HepG2 (cell line): ENCODE data around the gene C5AR2. TPM values are rescaled to one million over a fixed set of nuclear protein-coding genes. Genes with fewer than 3 reads are reported as not detected.
A peak's percentile ranks its signal among the peaks of the same experiment; 100 is the strongest.

Source experiments
- ATF4 ChIP-seq, 2 experiments: fragments of 450-650 bp in 1 of 2; sonication (generic) in 1 of 2; formaldehyde crosslinking; IDR thresholded peaks; 2 replicates each; pipeline versions ENCODE4 v1.5.0 to v1.8.0; 2020 to 2022; ENCODE audit warnings: mild to moderate bottlenecking in 1 of 2, missing genetic modification reagents in 1 of 2
- ATF6 ChIP-seq: sonication (generic); formaldehyde crosslinking; conservative IDR thresholded peaks from 2 replicates; pipeline ENCODE4 v1.4.0; 2020; ENCODE audit warnings: missing genetic modification reagents
- HINFP ChIP-seq: sonication (generic); formaldehyde crosslinking; IDR thresholded peaks from 2 replicates; pipeline ENCODE4 v1.4.0; 2020; ENCODE audit warnings: low read depth, mild to moderate bottlenecking, missing genetic modification reagents
- HOXA5 ChIP-seq: sonication (generic); formaldehyde crosslinking; IDR thresholded peaks from 2 replicates; pipeline ENCODE4 v1.4.0; 2020; ENCODE audit warnings: missing genetic modification reagents
- HOXA7 ChIP-seq: sonication (generic); formaldehyde crosslinking; IDR thresholded peaks from 2 replicates; pipeline ENCODE4 v1.8.1; 2022; ENCODE audit warnings: mild to moderate bottlenecking, missing genetic modification reagents, moderate library complexity
- MEF2D ChIP-seq: sonication (generic); formaldehyde crosslinking; IDR thresholded peaks from 2 replicates; pipeline ENCODE4 v1.5.1; 2020; ENCODE audit warnings: mild to moderate bottlenecking, missing genetic modification reagents
- MIER2 ChIP-seq: IDR thresholded peaks from 2 replicates; pipeline ENCODE4 v1.6.1; 2016; ENCODE audit warnings: missing biosample characterization, missing genetic modification reagents
- MTA3 ChIP-seq: sonication (generic); formaldehyde crosslinking; IDR thresholded peaks from 2 replicates; pipeline ENCODE4 v1.4.0; 2020; ENCODE audit warnings: missing genetic modification reagents
- NFIC ChIP-seq: IDR thresholded peaks from 2 replicates; pipeline ENCODE4 v1.6.1; 2012; ENCODE audit warnings: mild to moderate bottlenecking, low read length, inconsistent platforms
- SMAD9 ChIP-seq: sonication (generic); formaldehyde crosslinking; IDR thresholded peaks from 2 replicates; pipeline ENCODE4 v1.5.1; 2020; ENCODE audit warnings: mild to moderate bottlenecking, missing genetic modification reagents
- SNAPC2 ChIP-seq: sonication (generic); formaldehyde crosslinking; IDR thresholded peaks from 2 replicates; pipeline ENCODE4 v1.8.1; 2022; ENCODE audit warnings: mild to moderate bottlenecking, missing genetic modification reagents
- TAF1 ChIP-seq: sonication (generic); formaldehyde crosslinking; IDR thresholded peaks from 2 replicates; pipeline ENCODE4 v1.4.0; 2020; ENCODE audit warnings: missing genetic modification reagents
- ZGPAT ChIP-seq: IDR thresholded peaks from 2 replicates; pipeline ENCODE4 v1.6.1; 2016; ENCODE audit warnings: mild to moderate bottlenecking
- ZNF180 ChIP-seq: sonication (generic); formaldehyde crosslinking; IDR thresholded peaks from 2 replicates; pipeline ENCODE4 v1.4.0; 2020; ENCODE audit warnings: low read depth, missing genetic modification reagents, borderline replicate concordance
- ZNF207 ChIP-seq: fragments of 450-650 bp; IDR thresholded peaks from 2 replicates; pipeline ENCODE4 v1.6.1; 2016; ENCODE audit warnings: antibody characterized with exemption, borderline replicate concordance
- ZNF317 ChIP-seq: sonication (generic); formaldehyde crosslinking; IDR thresholded peaks from 2 replicates; pipeline ENCODE4 v1.5.0; 2020; ENCODE audit warnings: mild to moderate bottlenecking, missing genetic modification reagents
- ZNF326 ChIP-seq: sonication (generic); formaldehyde crosslinking; IDR thresholded peaks from 2 replicates; pipeline ENCODE4 v1.4.0; 2020; ENCODE audit warnings: missing genetic modification reagents, borderline replicate concordance
- ZNF496 ChIP-seq: sonication (generic); formaldehyde crosslinking; IDR thresholded peaks from 2 replicates; pipeline ENCODE4 v1.8.1; 2023; ENCODE audit warnings: mild to moderate bottlenecking, moderate library complexity, missing genetic modification reagents; ENCODE audit not compliant: insufficient replicate concordance
- ZNF777 ChIP-seq: sonication (generic); formaldehyde crosslinking; IDR thresholded peaks from 2 replicates; pipeline ENCODE4 v1.4.0; 2020; ENCODE audit warnings: missing genetic modification reagents
- ZZZ3 ChIP-seq: sonication (generic); formaldehyde crosslinking; IDR thresholded peaks from 2 replicates; pipeline ENCODE4 v1.4.0; 2020; ENCODE audit warnings: missing genetic modification reagents, mild to moderate bottlenecking, borderline replicate concordance
- polyA plus RNA-seq, 8 experiments: library from polyadenylated mRNA; depleted of rRNA in 3 of 8; stranded (reverse) in 7 of 8; unstranded in 1 of 8; fragments of >200 nt; fragmentation: Illumina TruSeq in 4 of 8; extraction: Trizol in 4 of 8; gene quantifications; 2 replicates each; pipeline versions ENCODE4 v1.2.1 to v1.2.3, GENCODE V29; 2011 to 2016; ENCODE audit warnings: low read depth in 4 of 8, missing spikeins in 1 of 8, mixed read lengths in 1 of 8; ENCODE audit not compliant: insufficient read depth in 1 of 8
- total RNA-seq, 5 experiments: library from RNA; depleted of rRNA; stranded (reverse); fragments of >200 nt; fragmentation: Illumina TruSeq; extraction: Trizol; gene quantifications; 2 replicates each; pipeline ENCODE4 v1.2.3, GENCODE V29; 2016; ENCODE audit warnings: low read depth in 1 of 5
- TF ChIP-seq, protein P1 (sequence below): sonication (generic); formaldehyde crosslinking; IDR thresholded peaks from 2 replicates; pipeline ENCODE4 v1.4.0; 2020; ENCODE audit warnings: missing genetic modification reagents
- TF ChIP-seq, protein P2 (sequence below): sonication (generic); formaldehyde crosslinking; IDR thresholded peaks from 2 replicates; pipeline ENCODE4 v1.8.1; 2023; ENCODE audit warnings: missing genetic modification reagents, inconsistent platforms, borderline replicate concordance

Gene C5AR2
- total and polyA plus RNA-seq, 2 of the 13 experiments (the other 11 are each of a cell fraction or from before 2014, with no cell fraction given) = 0.09 to 0.24 TPM

- TF ChIP-seq HINFP (CRISPR knock-in tag) = 0 out of 2 replicates have a peak, but pooled peaks have one; percentile 38
- no peak for TF ChIP-seq ZNF777 (CRISPR knock-in tag)
- no peak for TF ChIP-seq NFIC
- no peak for TF ChIP-seq MTA3
- TF ChIP-seq TAF1 (CRISPR knock-in tag) = no peak
- TF ChIP-seq, protein P1, sequence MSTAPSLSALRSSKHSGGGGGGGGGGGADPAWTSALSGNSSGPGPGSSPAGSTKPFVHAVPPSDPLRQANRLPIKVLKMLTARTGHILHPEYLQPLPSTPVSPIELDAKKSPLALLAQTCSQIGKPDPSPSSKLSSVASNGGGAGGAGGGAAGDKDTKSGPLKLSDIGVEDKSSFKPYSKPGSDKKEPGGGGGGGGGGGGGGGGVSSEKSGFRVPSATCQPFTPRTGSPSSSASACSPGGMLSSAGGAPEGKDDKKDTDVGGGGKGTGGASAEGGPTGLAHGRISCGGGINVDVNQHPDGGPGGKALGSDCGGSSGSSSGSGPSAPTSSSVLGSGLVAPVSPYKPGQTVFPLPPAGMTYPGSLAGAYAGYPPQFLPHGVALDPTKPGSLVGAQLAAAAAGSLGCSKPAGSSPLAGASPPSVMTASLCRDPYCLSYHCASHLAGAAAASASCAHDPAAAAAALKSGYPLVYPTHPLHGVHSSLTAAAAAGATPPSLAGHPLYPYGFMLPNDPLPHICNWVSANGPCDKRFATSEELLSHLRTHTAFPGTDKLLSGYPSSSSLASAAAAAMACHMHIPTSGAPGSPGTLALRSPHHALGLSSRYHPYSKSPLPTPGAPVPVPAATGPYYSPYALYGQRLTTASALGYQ = no peak
- no peak for TF ChIP-seq ATF6 (CRISPR knock-in tag)
- no peak for TF ChIP-seq ZNF207
- TF ChIP-seq ZNF496 (CRISPR knock-in tag) = no peak
- TF ChIP-seq HOXA5 (CRISPR knock-in tag) = 0 out of 2 replicates have a peak, but pooled peaks have one; percentile 11
- no peak for TF ChIP-seq ZNF326 (CRISPR knock-in tag)
- TF ChIP-seq ZGPAT = peak; percentile 51
- 0 out of 2 replicates have a peak, but pooled peaks have one; percentile 36 for TF ChIP-seq MIER2
- peak; percentile 94 for TF ChIP-seq MEF2D (CRISPR knock-in tag)
- TF ChIP-seq SNAPC2 (CRISPR knock-in tag) = no peak
- no peak for TF ChIP-seq ZNF317 (CRISPR knock-in tag)
- no peak for TF ChIP-seq ZNF180
- TF ChIP-seq ZZZ3 (CRISPR knock-in tag) = no peak
- TF ChIP-seq SMAD9 (CRISPR knock-in tag) = no peak
- TF ChIP-seq, protein P2, sequence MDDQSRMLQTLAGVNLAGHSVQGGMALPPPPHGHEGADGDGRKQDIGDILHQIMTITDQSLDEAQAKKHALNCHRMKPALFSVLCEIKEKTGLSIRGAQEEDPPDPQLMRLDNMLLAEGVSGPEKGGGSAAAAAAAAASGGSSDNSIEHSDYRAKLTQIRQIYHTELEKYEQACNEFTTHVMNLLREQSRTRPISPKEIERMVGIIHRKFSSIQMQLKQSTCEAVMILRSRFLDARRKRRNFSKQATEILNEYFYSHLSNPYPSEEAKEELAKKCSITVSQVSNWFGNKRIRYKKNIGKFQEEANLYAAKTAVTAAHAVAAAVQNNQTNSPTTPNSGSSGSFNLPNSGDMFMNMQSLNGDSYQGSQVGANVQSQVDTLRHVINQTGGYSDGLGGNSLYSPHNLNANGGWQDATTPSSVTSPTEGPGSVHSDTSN (CRISPR knock-in tag) = no peak
- TF ChIP-seq ATF4 (CRISPR knock-in tag; IDR thresholded peaks at IDR 0.05) = 0 out of 4 replicates have a peak, but pooled peaks of 1 of the 2 experiments have one; percentile 49
- TF ChIP-seq HOXA7 = no peak
Measured at GRCh38 chr19:47305309-47305751, 26.6 kb upstream of the C5AR2 start (continued).
